Bronchial epithelial cell (primary cell): ENCODE data around the gene SEC61A1. TPM values are rescaled to one million over a fixed set of nuclear protein-coding genes. Genes with fewer than 3 reads are reported as not detected.

Source experiments
- DNase-seq: peaks from one replicate; pipeline ENCODE4 v3.0.0-alpha.2; 2010; ENCODE audit warnings: low read depth
- FAIRE-seq: peaks from 2 replicates; lab custom pipeline; 2011; peaks lifted over from hg19 to GRCh38; lab: Jason Lieb, UNC
- H3K27me3 ChIP-seq: 2 replicates; pipeline ENCODE4 v1.5.1; 2011; ENCODE audit warnings: low read length; ENCODE audit not compliant: control insufficient read depth, insufficient read depth
- H3K36me3 ChIP-seq: 2 replicates; pipeline ENCODE4 v1.5.1; 2011; ENCODE audit warnings: low read length; ENCODE audit not compliant: control insufficient read depth, insufficient read depth
- H3K4me3 ChIP-seq: 2 replicates; pipeline ENCODE4 v1.5.1; 2011; ENCODE audit warnings: mild to moderate bottlenecking, low read depth, low read length, control low read depth
- total RNA-seq: library from RNA; depleted of rRNA; stranded (reverse); fragments of >200 nt; gene quantifications from 2 replicates; pipeline ENCODE4 v1.2.1, GENCODE V29; 2014
- TF ChIP-seq, protein P1 (sequence below): IDR thresholded peaks from 2 replicates; pipeline ENCODE4 v1.5.1; 2011; ENCODE audit warnings: mild to moderate bottlenecking, moderate library complexity, low read length, control low read depth, inconsistent platforms; ENCODE audit not compliant: insufficient read depth, severe bottlenecking

SEC61A1 gene
- total RNA-seq, 1 donor from 2014 or later, result 256 TPM

DNA sequence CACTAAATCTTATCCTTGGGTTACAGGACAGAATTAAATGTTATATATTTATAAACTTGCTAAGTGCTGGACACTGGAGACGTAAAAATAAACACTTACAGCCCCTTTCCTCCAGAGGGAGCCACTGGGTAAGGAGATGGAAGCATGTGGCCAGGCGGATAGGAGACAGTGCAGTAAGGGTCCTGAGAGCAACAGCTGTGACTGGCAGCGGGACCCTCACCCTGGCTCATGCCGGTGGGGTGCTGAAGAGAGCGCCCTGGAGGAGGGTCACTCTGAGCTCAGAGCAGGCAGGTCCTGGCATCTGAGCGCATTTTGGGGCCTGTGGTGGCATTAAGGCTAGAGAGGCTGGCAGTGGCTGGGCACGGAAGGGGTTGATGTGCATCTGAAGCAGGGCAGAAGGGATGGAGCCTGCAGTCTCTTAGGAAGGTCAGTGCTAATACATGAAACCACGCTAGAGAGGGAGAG is 16.0 kb downstream of the SEC61A1 start:
- DNase-seq, result peak; percentile 41
- H3K36me3 ChIP-seq, result peaks cover 43% of the 10 kb centered on the region
- no peak overlapping the region for H3K4me3 ChIP-seq
- no peak for FAIRE-seq
- TF ChIP-seq, protein P1, sequence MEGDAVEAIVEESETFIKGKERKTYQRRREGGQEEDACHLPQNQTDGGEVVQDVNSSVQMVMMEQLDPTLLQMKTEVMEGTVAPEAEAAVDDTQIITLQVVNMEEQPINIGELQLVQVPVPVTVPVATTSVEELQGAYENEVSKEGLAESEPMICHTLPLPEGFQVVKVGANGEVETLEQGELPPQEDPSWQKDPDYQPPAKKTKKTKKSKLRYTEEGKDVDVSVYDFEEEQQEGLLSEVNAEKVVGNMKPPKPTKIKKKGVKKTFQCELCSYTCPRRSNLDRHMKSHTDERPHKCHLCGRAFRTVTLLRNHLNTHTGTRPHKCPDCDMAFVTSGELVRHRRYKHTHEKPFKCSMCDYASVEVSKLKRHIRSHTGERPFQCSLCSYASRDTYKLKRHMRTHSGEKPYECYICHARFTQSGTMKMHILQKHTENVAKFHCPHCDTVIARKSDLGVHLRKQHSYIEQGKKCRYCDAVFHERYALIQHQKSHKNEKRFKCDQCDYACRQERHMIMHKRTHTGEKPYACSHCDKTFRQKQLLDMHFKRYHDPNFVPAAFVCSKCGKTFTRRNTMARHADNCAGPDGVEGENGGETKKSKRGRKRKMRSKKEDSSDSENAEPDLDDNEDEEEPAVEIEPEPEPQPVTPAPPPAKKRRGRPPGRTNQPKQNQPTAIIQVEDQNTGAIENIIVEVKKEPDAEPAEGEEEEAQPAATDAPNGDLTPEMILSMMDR, result peak; percentile 50
- no peaks in the 10 kb centered on the region for H3K27me3 ChIP-seq

DNA sequence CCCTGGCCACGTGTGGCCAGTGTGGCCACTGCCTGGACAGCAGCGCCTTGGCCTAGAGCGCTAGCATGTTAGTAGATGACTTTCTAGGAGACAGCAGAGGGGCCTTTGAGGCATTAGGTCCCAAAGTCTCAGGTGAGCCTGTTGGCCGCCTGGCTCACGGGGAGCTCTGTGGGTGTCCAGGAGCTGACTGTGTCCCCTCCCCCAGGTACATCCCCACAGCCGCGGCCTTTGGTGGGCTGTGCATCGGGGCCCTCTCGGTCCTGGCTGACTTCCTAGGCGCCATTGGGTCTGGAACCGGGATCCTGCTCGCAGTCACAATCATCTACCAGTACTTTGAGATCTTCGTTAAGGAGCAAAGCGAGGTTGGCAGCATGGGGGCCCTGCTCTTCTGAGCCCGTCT is 17.0 kb downstream of the SEC61A1 start:
- no peak for FAIRE-seq
- Histone ChIP-seq H3K4me3 (no peak overlapping the region), H3K27me3 (no peaks in the 10 kb centered on the region), H3K36me3 (peaks cover 38% of the 10 kb centered on the region)
- TF ChIP-seq, protein P1, result no peak
- DNase-seq, result no peak

DNA sequence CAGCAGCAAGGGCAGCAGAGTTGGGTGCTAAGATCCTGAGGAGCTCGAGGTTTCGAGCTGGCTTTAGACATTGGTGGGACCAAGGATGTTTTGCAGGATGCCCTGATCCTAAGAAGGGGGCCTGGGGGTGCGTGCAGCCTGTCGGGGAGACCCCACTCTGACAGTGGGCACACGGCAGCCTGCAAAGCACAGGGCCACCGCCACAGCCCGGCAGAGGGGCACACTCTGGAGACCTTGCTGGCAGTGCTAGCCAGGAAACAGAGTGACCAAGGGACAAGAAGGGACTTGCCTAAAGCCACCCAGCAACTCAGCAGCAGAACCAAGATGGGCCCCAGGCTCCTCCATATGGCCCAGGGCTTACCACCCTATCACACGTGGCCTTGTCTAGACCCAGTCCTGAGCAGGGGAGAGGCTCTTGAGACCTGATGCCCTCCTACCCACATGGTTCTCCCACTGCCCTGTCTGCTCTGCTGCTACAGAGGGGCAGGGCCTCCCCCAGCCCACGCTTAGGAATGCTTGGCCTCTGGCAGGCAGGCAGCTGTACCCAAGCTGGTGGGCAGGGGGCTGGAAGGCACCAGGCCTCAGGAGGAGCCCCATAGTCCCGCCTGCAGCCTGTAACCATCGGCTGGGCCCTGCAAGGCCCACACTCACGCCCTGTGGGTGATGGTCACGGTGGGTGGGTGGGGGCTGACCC is 18.8 kb downstream of the SEC61A1 start:
- FAIRE-seq (no peak), DNase-seq (no peak)
- no peak overlapping the region for H3K4me3 ChIP-seq
- TF ChIP-seq, protein P1, result no peak
- no peaks in the 10 kb centered on the region for H3K27me3 ChIP-seq
- H3K36me3 ChIP-seq, result peaks cover 30% of the 10 kb centered on the region

DNA sequence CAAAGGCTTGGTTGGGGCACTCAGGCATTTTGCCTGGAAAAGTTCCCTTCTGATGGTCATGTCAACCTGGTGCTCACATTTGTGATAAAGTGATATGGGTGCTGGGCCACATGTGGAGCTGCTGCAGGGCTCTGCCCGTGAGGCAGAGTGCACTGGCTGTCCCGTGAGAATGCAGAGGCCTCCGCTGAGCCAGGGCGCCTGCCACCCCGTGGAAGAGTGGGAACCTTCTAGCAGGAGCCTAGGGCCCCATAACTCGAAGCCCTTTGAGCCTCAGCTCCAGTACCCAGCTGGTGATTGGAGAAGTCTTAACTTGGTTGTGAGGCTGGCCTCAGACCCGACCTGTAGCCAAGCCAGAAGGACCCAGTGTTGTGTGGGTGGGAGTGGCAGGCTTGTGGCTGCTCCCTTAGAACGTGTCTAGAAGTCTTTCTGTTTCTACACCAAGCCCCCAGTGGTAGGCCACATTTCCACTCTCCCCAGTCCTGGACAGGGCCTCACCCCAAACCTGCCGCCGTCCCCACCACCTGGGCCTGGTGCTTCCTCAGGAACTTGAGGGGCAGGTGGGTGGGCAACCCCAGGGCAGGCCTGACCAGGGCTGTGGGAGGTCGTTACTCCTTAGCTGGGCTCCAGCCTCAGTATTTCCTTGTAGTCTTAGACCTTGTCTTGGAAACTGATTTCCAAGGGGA is 19.7 kb downstream of the SEC61A1 start:
- H3K4me3 ChIP-seq, result no peak overlapping the region
- TF ChIP-seq, protein P1, result no peak
- FAIRE-seq (no peak), DNase-seq (no peak)
- peaks cover 24% of the 10 kb centered on the region for H3K36me3 ChIP-seq
- H3K27me3 ChIP-seq, result no peaks in the 10 kb centered on the region

DNA sequence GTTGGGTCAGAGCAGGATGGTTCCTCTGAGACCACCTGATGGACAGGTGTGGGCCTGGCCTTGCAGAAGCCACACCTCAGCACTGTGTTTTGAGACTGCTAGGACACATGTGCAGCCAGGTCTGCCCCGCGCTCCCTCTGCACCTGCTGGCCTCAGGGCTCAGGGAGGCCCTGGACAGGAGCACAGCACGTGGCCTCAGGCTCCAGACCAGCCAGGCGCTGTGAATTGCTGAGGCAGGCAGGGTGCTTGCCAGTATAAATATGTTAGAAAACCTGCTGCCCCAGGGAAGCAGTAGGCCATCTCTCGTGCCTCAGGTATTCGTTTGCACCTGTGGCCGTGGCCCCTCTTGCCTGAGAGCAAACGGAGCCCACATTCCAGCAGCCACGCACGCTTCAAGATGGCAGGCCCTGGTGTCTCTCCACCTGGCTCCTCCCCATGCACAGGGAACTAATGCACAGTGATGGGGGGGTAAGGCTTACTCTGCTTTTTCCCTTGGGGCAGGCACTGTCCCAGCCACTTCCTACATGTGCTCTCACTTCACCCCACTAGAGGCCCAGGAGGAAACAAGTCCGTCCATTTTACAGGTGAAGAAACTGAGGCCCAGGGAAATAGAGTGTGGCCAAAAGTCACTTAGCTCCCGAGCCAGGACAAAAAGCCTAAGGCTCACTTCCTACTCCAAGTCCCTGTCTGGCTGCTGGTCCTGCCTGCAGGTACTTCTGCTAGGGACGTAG is 20.4 kb downstream of the SEC61A1 start:
- DNase-seq (no peak), FAIRE-seq (no peak)
- TF ChIP-seq, protein P1, result no peak
- H3K4me3 ChIP-seq, result no peak overlapping the region
- H3K27me3 ChIP-seq, result no peaks in the 10 kb centered on the region
- H3K36me3 ChIP-seq, result peaks cover 21% of the 10 kb centered on the region
